ENCODE data around the gene FRA10AC1. TPM values are rescaled to one million over a fixed set of nuclear protein-coding genes. Genes with fewer than 3 reads are reported as not detected.

FRA10AC1 gene
- total RNA-seq, 1 experiment from 2014 or later = 12.4 TPM

DNA sequence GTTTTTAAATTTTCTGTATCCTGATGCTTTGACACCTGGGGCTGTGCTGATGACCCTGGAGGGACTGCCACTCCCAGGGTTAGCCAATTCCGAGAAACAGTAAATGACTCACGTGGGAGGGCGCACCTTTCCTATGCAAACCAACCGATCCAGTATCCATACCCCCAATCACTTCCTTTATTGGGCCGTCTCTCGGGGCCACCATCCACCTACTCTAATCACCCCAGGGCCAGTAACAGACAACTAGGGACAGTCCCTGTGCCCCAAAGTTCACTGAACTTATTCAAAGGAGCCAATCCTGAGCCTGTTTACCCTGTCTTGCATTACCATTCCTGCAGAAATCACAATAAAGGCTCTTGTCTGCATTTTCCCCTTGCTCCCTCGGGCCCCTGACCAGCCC, 48.7 kb upstream of the FRA10AC1 start:
- H3K79me2 ChIP-seq (ENCODE audit: insufficient read depth, low read length) = no peaks in the 10 kb centered on the region
- H2AFZ ChIP-seq (ENCODE audit: low read length) = no peak overlapping the region
- no peak overlapping the region for H2BK20ac ChIP-seq (ENCODE audit: low read depth, low read length, poor library complexity, severe bottlenecking)
- no peaks in the 10 kb centered on the region for H4K20me1 ChIP-seq (ENCODE audit: control insufficient read depth, insufficient read depth, insufficient read length)
- H3K27ac ChIP-seq (ENCODE audit: insufficient read length, low read depth, low read length) = no peak overlapping the region
- no peak overlapping the region for H2AK5ac ChIP-seq (ENCODE audit: insufficient read length, low read length)
- H4K91ac ChIP-seq (ENCODE audit: insufficient read length, low read depth, low read length) = no peak overlapping the region
- H4K8ac ChIP-seq (replicated peaks; ENCODE audit: insufficient read length, low read depth, low read length) = no peak overlapping the region
- H3K79me1 ChIP-seq (ENCODE audit: insufficient read depth, low read depth, low read length, poor library complexity, severe bottlenecking) = no peaks in the 10 kb centered on the region
- no peak overlapping the region for H3K56ac ChIP-seq (ENCODE audit: insufficient read length, low read depth, low read length)
- H3T11ph ChIP-seq (ENCODE audit: low read length) = no peak overlapping the region
- H3K27me3 ChIP-seq (ENCODE audit: insufficient read depth, low read length) = no peaks in the 10 kb centered on the region
- peaks cover 20% of the 10 kb centered on the region for H3K27me3 Mint-ChIP-seq (ENCODE audit: low read depth)
- no peak overlapping the region for H4K5ac ChIP-seq (ENCODE audit: insufficient read length, low read depth, low read length)
- H3K4me2 ChIP-seq (ENCODE audit: insufficient read depth, insufficient read length, low read length) = no peak overlapping the region
- H3K27ac Mint-ChIP-seq = peak overlapping the region in 2 of 3 experiments; percentile 36 to 55; a peak in 4 of 7 replicates
- WGBS (ENCODE audit: extremely low coverage, insufficient read length, low lambda C conversion rate) = no CpG with 5 or more reads among the region's 7 CpGs
- H3K4ac ChIP-seq (ENCODE audit: low read depth, low read length) = no peak overlapping the region
- H3K23me2 ChIP-seq (ENCODE audit: insufficient read length, low read depth, low read length, poor library complexity, severe bottlenecking) = no peaks in the 10 kb centered on the region
- no peaks in the 10 kb centered on the region for H3K9me3 ChIP-seq (ENCODE audit: control insufficient read depth, low read depth, low read length)
- H3K36me3 Mint-ChIP-seq (ENCODE audit: insufficient read depth in 1 of 3, low read depth in 3 of 3) = no peaks in the 10 kb centered on the region
- peaks cover 7% of the 10 kb centered on the region; the same call in 1 of the 2 replicates for H3K4me1 ChIP-seq (ENCODE audit: insufficient read depth, low read length)
- no peak overlapping the region for H2BK120ac ChIP-seq (ENCODE audit: low read depth, low read length, poor library complexity, severe bottlenecking)
- TF ChIP-seq, protein P1, sequence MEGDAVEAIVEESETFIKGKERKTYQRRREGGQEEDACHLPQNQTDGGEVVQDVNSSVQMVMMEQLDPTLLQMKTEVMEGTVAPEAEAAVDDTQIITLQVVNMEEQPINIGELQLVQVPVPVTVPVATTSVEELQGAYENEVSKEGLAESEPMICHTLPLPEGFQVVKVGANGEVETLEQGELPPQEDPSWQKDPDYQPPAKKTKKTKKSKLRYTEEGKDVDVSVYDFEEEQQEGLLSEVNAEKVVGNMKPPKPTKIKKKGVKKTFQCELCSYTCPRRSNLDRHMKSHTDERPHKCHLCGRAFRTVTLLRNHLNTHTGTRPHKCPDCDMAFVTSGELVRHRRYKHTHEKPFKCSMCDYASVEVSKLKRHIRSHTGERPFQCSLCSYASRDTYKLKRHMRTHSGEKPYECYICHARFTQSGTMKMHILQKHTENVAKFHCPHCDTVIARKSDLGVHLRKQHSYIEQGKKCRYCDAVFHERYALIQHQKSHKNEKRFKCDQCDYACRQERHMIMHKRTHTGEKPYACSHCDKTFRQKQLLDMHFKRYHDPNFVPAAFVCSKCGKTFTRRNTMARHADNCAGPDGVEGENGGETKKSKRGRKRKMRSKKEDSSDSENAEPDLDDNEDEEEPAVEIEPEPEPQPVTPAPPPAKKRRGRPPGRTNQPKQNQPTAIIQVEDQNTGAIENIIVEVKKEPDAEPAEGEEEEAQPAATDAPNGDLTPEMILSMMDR (conservative IDR thresholded peaks at IDR 0.05) = no peak
- no peak overlapping the region for H2BK5ac ChIP-seq (ENCODE audit: insufficient read length, low read length)
- DNase-seq = no peak
- peak overlapping the region in 1 of 2 experiments; percentile 30; a peak in 1 of 5 replicates for H3K4me3 Mint-ChIP-seq
- no peak overlapping the region for H2BK12ac ChIP-seq (ENCODE audit: insufficient read length, low read depth, low read length)
- H3K9ac ChIP-seq (ENCODE audit: extremely low read depth, insufficient read length, low read length) = no peak overlapping the region
- peaks cover 82 to 87% of the 10 kb centered on the region in 2 experiments for H3K4me1 Mint-ChIP-seq
- H3K18ac ChIP-seq (ENCODE audit: insufficient read length, low read depth, low read length) = no peak overlapping the region
- no peaks in the 10 kb centered on the region; a peak in 2 of 5 replicates for H3K9me3 Mint-ChIP-seq
- no peak overlapping the region for H3K23ac ChIP-seq (ENCODE audit: insufficient read length, low read depth, low read length)
- no peak overlapping the region for H2BK15ac ChIP-seq (ENCODE audit: low read depth, low read length)
- no peak overlapping the region for H3K14ac ChIP-seq (ENCODE audit: insufficient read depth, low read length)
